HEK293 (cell line): ENCODE data around the gene NDE1.

Experiments used
- CTCF ChIA-PET: fragments of 350-600 bp; formaldehyde crosslinking; extraction: SDS; loops from one replicate; lab custom pipeline; 2021; ENCODE audit warnings: antibody characterized with exemption; lab: Yijun Ruan, JAX
- POLR2A ChIA-PET: fragments of 300-600 bp; formaldehyde crosslinking; extraction: SDS; loops from one replicate; lab custom pipeline; 2020; ENCODE audit warnings: antibody characterized with exemption, inconsistent platforms; lab: Yijun Ruan, JAX
- H3K27ac ChIP-seq: fragments of 200-500 bp; sonication (Bioruptor generic); 2 replicates; pipeline ENCODE4 v1.5.1; 2014; ENCODE audit warnings: low read depth, low read length, control low read depth, inconsistent platforms; ENCODE audit errors: extremely low read depth
- H3K36me3 ChIP-seq, 2 experiments: fragments of 200-500 bp in 1 of 2; sonication (Bioruptor generic) in 1 of 2; 1 replicate in 1 of 2; 2 replicates in 1 of 2; pipeline ENCODE4 v1.5.1; 2014 to 2017; ENCODE audit warnings: inconsistent platforms in 2 of 2, low read length in 2 of 2; ENCODE audit not compliant: control insufficient read depth in 2 of 2, insufficient read depth in 1 of 2
- H3K4me1 ChIP-seq: fragments of 200-500 bp; sonication (Bioruptor generic); 2 replicates; pipeline ENCODE4 v1.5.1; 2014; ENCODE audit warnings: mild to moderate bottlenecking, low read length, inconsistent platforms; ENCODE audit not compliant: control insufficient read depth, insufficient read depth
- H3K4me3 ChIP-seq: 2 replicates; pipeline ENCODE4 v1.5.1; 2011; ENCODE audit warnings: low read depth, mild to moderate bottlenecking, control low read depth, low read length, moderate library complexity
- H3K9me3 ChIP-seq: fragments of 200-500 bp; sonication (Bioruptor generic); 2 replicates; pipeline ENCODE4 v1.5.1; 2014; ENCODE audit warnings: low read depth, low read length, inconsistent platforms; ENCODE audit not compliant: control insufficient read depth, insufficient read depth
- HOXA7 ChIP-seq: sonication (generic); formaldehyde crosslinking; IDR thresholded peaks from 2 replicates; pipeline ENCODE4 v1.8.1; 2022; ENCODE audit warnings: missing genetic modification reagents, borderline replicate concordance
- KLF10 ChIP-seq: fragments of 450-650 bp; IDR thresholded peaks from 2 replicates; pipeline ENCODE4 v1.5.1; 2018; ENCODE audit warnings: missing biosample characterization, mild to moderate bottlenecking, missing genetic modification characterization
- MEIS1 ChIP-seq: sonication (generic); formaldehyde crosslinking; IDR thresholded peaks from 2 replicates; pipeline ENCODE4 v1.8.1; 2022; ENCODE audit warnings: missing genetic modification reagents, mild to moderate bottlenecking, borderline replicate concordance
- OVOL3 ChIP-seq: fragments of 450-650 bp; formaldehyde crosslinking; IDR thresholded peaks from 2 replicates; pipeline ENCODE4 v1.5.1; 2016; ENCODE audit warnings: missing biosample characterization, missing genetic modification characterization
- PRDM6 ChIP-seq: fragments of 450-650 bp; formaldehyde crosslinking; IDR thresholded peaks from 2 replicates; pipeline ENCODE4 v1.5.1; 2017; ENCODE audit warnings: missing biosample characterization, missing genetic modification characterization
- SALL2 ChIP-seq: fragments of 450-650 bp; formaldehyde crosslinking; IDR thresholded peaks from 2 replicates; pipeline ENCODE4 v1.5.0; 2017; ENCODE audit warnings: missing biosample characterization, mild to moderate bottlenecking, missing genetic modification characterization, borderline replicate concordance
- ZBTB7A ChIP-seq: fragments of 450-650 bp; formaldehyde crosslinking; IDR thresholded peaks from 2 replicates; pipeline ENCODE4 v1.5.1; 2016; ENCODE audit warnings: low read depth, missing biosample characterization, missing genetic modification characterization
- ZNF174 ChIP-seq: fragments of 450-650 bp; formaldehyde crosslinking; IDR thresholded peaks from 2 replicates; pipeline ENCODE4 v1.5.0; 2017; ENCODE audit warnings: missing biosample characterization, mild to moderate bottlenecking, missing genetic modification characterization
- ZNF23 ChIP-seq: fragments of 450-650 bp; formaldehyde crosslinking; IDR thresholded peaks from 2 replicates; pipeline ENCODE4 v1.5.1; 2016; ENCODE audit warnings: missing biosample characterization, missing genetic modification characterization, borderline replicate concordance
- ZNF324 ChIP-seq: fragments of 450-650 bp; formaldehyde crosslinking; IDR thresholded peaks from 2 replicates; pipeline ENCODE4 v1.5.1; 2016; ENCODE audit warnings: missing biosample characterization, missing genetic modification characterization
- ZNF341 ChIP-seq: fragments of 450-650 bp; formaldehyde crosslinking; IDR thresholded peaks from 2 replicates; pipeline ENCODE4; 2016; ENCODE audit warnings: low read depth, missing biosample characterization, missing genetic modification characterization
- ZNF362 ChIP-seq: fragments of 450-650 bp; formaldehyde crosslinking; IDR thresholded peaks from 2 replicates; pipeline ENCODE4 v1.5.1; 2016; ENCODE audit warnings: missing biosample characterization, missing genetic modification characterization
- ZNF521 ChIP-seq: fragments of 450-650 bp; formaldehyde crosslinking; IDR thresholded peaks from 2 replicates; pipeline ENCODE4 v1.5.1; 2017; ENCODE audit warnings: missing biosample characterization, mild to moderate bottlenecking, missing genetic modification characterization
- ZNF549 ChIP-seq: fragments of 450-650 bp; IDR thresholded peaks from 2 replicates; pipeline ENCODE4 v1.5.1; 2018; ENCODE audit warnings: missing biosample characterization, missing genetic modification characterization, mild to moderate bottlenecking, inconsistent platforms, moderate library complexity
- ZNF623 ChIP-seq: fragments of 450-650 bp; formaldehyde crosslinking; IDR thresholded peaks from 2 replicates; pipeline ENCODE4 v1.5.1; 2016; ENCODE audit warnings: missing biosample characterization, missing genetic modification characterization
- ZNF629 ChIP-seq: fragments of 450-650 bp; formaldehyde crosslinking; IDR thresholded peaks from 2 replicates; pipeline ENCODE4 v1.5.1; 2017; ENCODE audit warnings: missing biosample characterization, missing genetic modification characterization
- ZNF658 ChIP-seq: fragments of 450-650 bp; formaldehyde crosslinking; IDR thresholded peaks from 2 replicates; pipeline ENCODE4; 2016; ENCODE audit warnings: missing biosample characterization, missing genetic modification characterization
- ZSCAN18 ChIP-seq: fragments of 450-650 bp; formaldehyde crosslinking; IDR thresholded peaks from 2 replicates; pipeline ENCODE4 v1.5.1; 2016; ENCODE audit warnings: missing biosample characterization, missing genetic modification characterization

The NDE1 gene

GRCh38 chr16:15686287-15686686 lies 36.2 kb downstream of the NDE1 start:
- Histone ChIP-seq H3K4me3 (no peak overlapping the region), H3K4me1 (no peaks in the 10 kb centered on the region), H3K9me3 (no peaks in the 10 kb centered on the region), H3K27ac (no peak overlapping the region), H3K36me3 (peaks cover 52 to 77% of the 10 kb centered on the region in 2 experiments)
- no peak for TF ChIP-seq ZSCAN18 (tag by site-specific recombination)
- no peak for TF ChIP-seq ZNF658
- TF ChIP-seq ZNF623 (tag by site-specific recombination) = no peak
- no peak for TF ChIP-seq ZNF23 (tag by site-specific recombination)
- CTCF ChIA-PET = no interaction called here
- POLR2A ChIA-PET = no interaction called here

- no peak overlapping the region for H3K4me3 ChIP-seq
- no peak overlapping the region for H3K27ac ChIP-seq
- no peaks in the 10 kb centered on the region for H3K9me3 ChIP-seq
- TF ChIP-seq ZNF521 = no peak
- TF ChIP-seq ZNF549 (tag by site-specific recombination) = no peak
- TF ChIP-seq MEIS1 (CRISPR knock-in tag) = no peak
- TF ChIP-seq HOXA7 (CRISPR knock-in tag) = no peak
- no peak for TF ChIP-seq ZBTB7A (tag by site-specific recombination)
- TF ChIP-seq ZNF341 (tag by site-specific recombination) = no peak
- TF ChIP-seq SALL2 (tag by site-specific recombination) = no peak
- no peak for TF ChIP-seq OVOL3 (tag by site-specific recombination)
- TF ChIP-seq PRDM6 (tag by site-specific recombination) = no peak
- TF ChIP-seq KLF10 (tag by site-specific recombination) = no peak
- no peak for TF ChIP-seq ZNF324
- no peak for TF ChIP-seq ZNF629 (tag by site-specific recombination)
- H3K4me1 ChIP-seq = no peaks in the 10 kb centered on the region
- CTCF ChIA-PET = interaction anchor here (0.6 to 1.0 kb wide), 3 partner anchors 8 to 638 kb away, joined by 3 read pairs; no protein-coding TSS in a partner anchor
- POLR2A ChIA-PET = no interaction called here
- peaks cover 53 to 92% of the 10 kb centered on the region in 2 experiments for H3K36me3 ChIP-seq
Measured at GRCh38 chr16:15689290-15689689, 39.2 kb downstream of the NDE1 start.

- POLR2A ChIA-PET = interaction anchor here (0.6 kb wide), 1 partner anchor 484 kb away, joined by 6 read pairs; no protein-coding TSS in a partner anchor
- Histone ChIP-seq H3K4me1 (no peaks in the 10 kb centered on the region), H3K36me3 (peaks cover 56 to 93% of the 10 kb centered on the region in 2 experiments; a peak in 2 of 3 replicates), H3K4me3 (no peak overlapping the region), H3K9me3 (no peaks in the 10 kb centered on the region)
- CTCF ChIA-PET = interaction anchor here (1.0 kb wide), 1 partner anchor 9 kb away, joined by 3 read pairs; no protein-coding TSS in a partner anchor
- TF ChIP-seq ZNF174 (tag by site-specific recombination) = no peak
- TF ChIP-seq ZNF362 (tag by site-specific recombination) = peak; percentile 59; the same call in 1 of the 2 replicates
- TF ChIP-seq, all 188 proteins: peak for 1
- H3K27ac ChIP-seq = no peak overlapping the region
Measured at GRCh38 chr16:15690296-15690695, 40.3 kb downstream of the NDE1 start.
